Skin of body (tissue), 2 donors: ENCODE measurements around the gene NOTCH2NLA. TPM values are rescaled to one million over a fixed set of nuclear protein-coding genes. Genes with fewer than 3 reads are reported as not detected.
"Not testable (repeated sequence)": the region's sequence is repeated elsewhere in the genome, so short reads cannot be mapped to it uniquely, and the experiment has no call there.

Experiments used
- DNase-seq: peaks from one replicate; lab custom pipeline; 2025; lab: John Stamatoyannopoulos, UW
- total RNA-seq: library from RNA; depleted of rRNA; stranded (reverse); fragments of >200 nt; gene quantifications from one replicate; pipeline ENCODE4 v1.2.3, GENCODE V29; 2014

The NOTCH2NLA gene
- 122 TPM for total RNA-seq

- DNase-seq: not testable (repeated sequence)
Measured at GRCh38 chr1:146228710-146229477, at the start of gene NOTCH2NLA. Gene NOTCH2NLA (minus strand): TSS chr1:146229021. CDS start chr1:146189337, 39,684 bp downstream.

- DNase-seq: not testable (repeated sequence)
Measured at GRCh38 chr1:146278346-146278745, 49.5 kb upstream of the NOTCH2NLA start.

- DNase-seq: not testable (repeated sequence)
Measured at GRCh38 chr1:146277087-146277486, 48.3 kb upstream of the NOTCH2NLA start.

GRCh38 chr1:146274083-146274482 lies 45.3 kb upstream of the NOTCH2NLA start:
- not testable (repeated sequence) for DNase-seq

GRCh38 chr1:146273194-146273593 lies 44.4 kb upstream of the NOTCH2NLA start:
- not testable (repeated sequence) for DNase-seq

GRCh38 chr1:146272734-146273133 lies 43.9 kb upstream of the NOTCH2NLA start:
- DNase-seq: not testable (repeated sequence)

GRCh38 chr1:146271977-146272376 lies 43.2 kb upstream of the NOTCH2NLA start:
- not testable (repeated sequence) for DNase-seq

GRCh38 chr1:146270129-146270528 lies 41.3 kb upstream of the NOTCH2NLA start:
- DNase-seq: not testable (repeated sequence)

GRCh38 chr1:146266179-146266748 lies 37.4 kb upstream of the NOTCH2NLA start:
- DNase-seq: not testable (repeated sequence)

GRCh38 chr1:146264761-146265160 lies 35.9 kb upstream of the NOTCH2NLA start:
- not testable (repeated sequence) for DNase-seq

- not testable (repeated sequence) for DNase-seq
Measured at GRCh38 chr1:146260006-146260730, 31.3 kb upstream of the NOTCH2NLA start.

- not testable (repeated sequence) for DNase-seq
Measured at GRCh38 chr1:146257992-146258552, 29.3 kb upstream of the NOTCH2NLA start.

GRCh38 chr1:146254569-146255197 lies 25.9 kb upstream of the NOTCH2NLA start:
- not testable (repeated sequence) for DNase-seq

GRCh38 chr1:146253249-146253855 lies 24.5 kb upstream of the NOTCH2NLA start:
- DNase-seq: not testable (repeated sequence)

- not testable (repeated sequence) for DNase-seq
Measured at GRCh38 chr1:146251523-146251922, 22.7 kb upstream of the NOTCH2NLA start.

GRCh38 chr1:146248643-146249042 lies 19.8 kb upstream of the NOTCH2NLA start:
- DNase-seq: not testable (repeated sequence)

GRCh38 chr1:146236626-146237025 lies 7.8 kb upstream of the NOTCH2NLA start:
- not testable (repeated sequence) for DNase-seq

GRCh38 chr1:146236026-146236601 lies 7.3 kb upstream of the NOTCH2NLA start:
- DNase-seq: not testable (repeated sequence)

- DNase-seq: not testable (repeated sequence)
Measured at GRCh38 chr1:146228144-146228682, 608 bp downstream of the NOTCH2NLA start.

GRCh38 chr1:146174531-146174930 lies 54.3 kb downstream of the NOTCH2NLA start:
- DNase-seq: not testable (repeated sequence)
